ENCODE results near the gene TBC1D22A. TPM values are rescaled to one million over a fixed set of nuclear protein-coding genes. Genes with fewer than 3 reads are reported as not detected.

Gene TBC1D22A
- total and polyA plus RNA-seq, 9 of the 15 experiments (the other 6 are each of a cell fraction or from before 2014, with no cell fraction given) = 0.20 to 11.5 (median 5.2) TPM

DNA sequence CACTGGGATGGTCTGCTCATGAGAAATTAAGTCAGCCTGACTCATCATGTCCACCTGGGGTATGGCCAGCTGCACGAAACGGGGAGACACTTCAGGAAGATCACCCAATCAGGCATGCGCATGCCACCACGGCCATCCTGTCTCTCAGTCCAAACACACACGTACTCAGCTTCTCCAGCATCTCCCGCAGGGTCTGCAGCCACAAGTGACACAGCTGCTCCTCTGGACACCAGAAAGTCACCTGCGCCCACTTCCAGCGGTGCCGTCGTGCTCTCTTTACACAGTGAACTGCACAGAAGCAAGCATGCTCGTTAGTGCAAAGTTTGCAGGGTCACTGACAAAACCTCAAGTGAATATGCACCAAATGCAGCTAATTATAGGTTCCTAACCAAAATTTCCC, 42.5 kb upstream of the TBC1D22A start:
- no peak overlapping the region for H3K27ac ChIP-seq (ENCODE audit: extremely low read depth, low read depth, low read length)
- H4K20me1 ChIP-seq (replicated peaks; ENCODE audit: control insufficient read depth, insufficient read depth, low read length) = no peaks in the 10 kb centered on the region; the same call in 1 of the 2 replicates
- TF ChIP-seq GABPA (tag; conservative IDR thresholded peaks at IDR 0.05; ENCODE audit: low read depth) (no peak), ARNT (IDR thresholded peaks at IDR 0.05) (no peak), XRCC4 (IDR thresholded peaks at IDR 0.05; ENCODE audit: extremely low read depth, insufficient read depth, insufficient read length) (no peak), CREB3L1 (IDR thresholded peaks at IDR 0.05; ENCODE audit: borderline replicate concordance, low read depth) (no peak), MEF2A (IDR thresholded peaks at IDR 0.05; ENCODE audit: control insufficient read depth, low read depth, low read length) (no peak), OTX1 (CRISPR knock-in tag; IDR thresholded peaks at IDR 0.05) (no peak), ZBTB26 (CRISPR knock-in tag; IDR thresholded peaks at IDR 0.05) (no peak), RNF2 (IDR thresholded peaks at IDR 0.05) (no peak)
- TF ChIP-seq, protein P1, sequence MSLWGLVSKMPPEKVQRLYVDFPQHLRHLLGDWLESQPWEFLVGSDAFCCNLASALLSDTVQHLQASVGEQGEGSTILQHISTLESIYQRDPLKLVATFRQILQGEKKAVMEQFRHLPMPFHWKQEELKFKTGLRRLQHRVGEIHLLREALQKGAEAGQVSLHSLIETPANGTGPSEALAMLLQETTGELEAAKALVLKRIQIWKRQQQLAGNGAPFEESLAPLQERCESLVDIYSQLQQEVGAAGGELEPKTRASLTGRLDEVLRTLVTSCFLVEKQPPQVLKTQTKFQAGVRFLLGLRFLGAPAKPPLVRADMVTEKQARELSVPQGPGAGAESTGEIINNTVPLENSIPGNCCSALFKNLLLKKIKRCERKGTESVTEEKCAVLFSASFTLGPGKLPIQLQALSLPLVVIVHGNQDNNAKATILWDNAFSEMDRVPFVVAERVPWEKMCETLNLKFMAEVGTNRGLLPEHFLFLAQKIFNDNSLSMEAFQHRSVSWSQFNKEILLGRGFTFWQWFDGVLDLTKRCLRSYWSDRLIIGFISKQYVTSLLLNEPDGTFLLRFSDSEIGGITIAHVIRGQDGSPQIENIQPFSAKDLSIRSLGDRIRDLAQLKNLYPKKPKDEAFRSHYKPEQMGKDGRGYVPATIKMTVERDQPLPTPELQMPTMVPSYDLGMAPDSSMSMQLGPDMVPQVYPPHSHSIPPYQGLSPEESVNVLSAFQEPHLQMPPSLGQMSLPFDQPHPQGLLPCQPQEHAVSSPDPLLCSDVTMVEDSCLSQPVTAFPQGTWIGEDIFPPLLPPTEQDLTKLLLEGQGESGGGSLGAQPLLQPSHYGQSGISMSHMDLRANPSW (CRISPR knock-in tag; IDR thresholded peaks at IDR 0.05) = no peak
- no peak overlapping the region for H3K4me2 ChIP-seq (ENCODE audit: insufficient read depth, low read length)
- FAIRE-seq = no peak
- CTCF ChIA-PET (ENCODE audit: low intra/inter-chr PET ratio) = no interaction called here
- peaks cover 0 to 7% of the 10 kb centered on the region in 2 experiments; a peak in 1 of 5 replicates for H3K4me1 ChIP-seq (replicated peaks in 1 of 2; ENCODE audit: control insufficient read depth in 2 of 2, insufficient read depth in 2 of 2, low read length in 2 of 2)
- H3K79me2 ChIP-seq (ENCODE audit: control insufficient read depth, insufficient read depth, low read length) = no peaks in the 10 kb centered on the region
- H3K36me3 ChIP-seq (ENCODE audit: control insufficient read depth, insufficient read depth, low read length) = peaks cover 15% of the 10 kb centered on the region; the same call in 1 of the 3 replicates
- no peak overlapping the region for H3K9ac ChIP-seq (ENCODE audit: insufficient read depth in 1 of 2, low read depth in 2 of 2, low read length in 2 of 2)
- intact Hi-C loops (cut with micrococcal nuclease) (no loop called here), in situ Hi-C loops (cut with MboI) (no loop called here)
- H3K4me3 ChIP-seq = no peak overlapping the region
- no peaks in the 10 kb centered on the region for H3K27me3 ChIP-seq (ENCODE audit: control insufficient read depth in 2 of 2, insufficient read depth in 2 of 2, low read length in 2 of 2)
- H2AFZ ChIP-seq (ENCODE audit: low read depth, low read length) = no peak overlapping the region
- no peak for ATAC-seq
- DNase-seq (ENCODE audit: extremely low read depth in 1 of 4, low spot score in 3 of 4) = no peak
- H3K9me3 ChIP-seq (replicated peaks; ENCODE audit: control insufficient read depth, insufficient read depth, low read depth, low read length) = no peaks in the 10 kb centered on the region
- POLR2A ChIA-PET = no interaction called here
- no TSS peak for BruUV-seq (replicated peaks)
- 78% methylated on average over 7 of the region's 11 CpGs for WGBS (ENCODE audit: insufficient coverage, low coverage, missing lambda C conversion rate)
- no peaks in the 10 kb centered on the region for H3K9me1 ChIP-seq (ENCODE audit: control insufficient read depth, insufficient read depth, low read length)

All from K562 (cell line).